Prostate gland (tissue), 2 donors: ENCODE measurements around the gene NTNG1. TPM values are rescaled to one million over a fixed set of nuclear protein-coding genes. Genes with fewer than 3 reads are reported as not detected.

Experiments used
- DNase-seq: peaks from one replicate; pipeline ENCODE4 v3.0.0-alpha.2; 2019; ENCODE audit warnings: low spot score
- H3K27ac ChIP-seq, 2 donors: fragments of 200-600 bp; sonication (generic); 2 replicates each; pipeline ENCODE4 v1.5.1; 2017 to 2019
- H3K27me3 ChIP-seq: fragments of 200-600 bp; sonication (generic); replicated peaks from 2 replicates; pipeline ENCODE4 v1.5.1; 2019; ENCODE audit not compliant: insufficient read depth
- H3K36me3 ChIP-seq, 2 donors: fragments of 200-600 bp; sonication (generic); 1 replicate in 1 of 2; 2 replicates in 1 of 2; pipeline versions ENCODE4 v1.5.1 to v1.8.1; 2017 to 2019
- H3K4me1 ChIP-seq: fragments of 200-600 bp; sonication (generic); replicated peaks from 2 replicates; pipeline ENCODE4 v1.5.1; 2019
- H3K4me3 ChIP-seq, 2 donors: fragments of 200-600 bp; sonication (generic); 2 replicates each; pipeline ENCODE4 v1.5.1; 2017 to 2019
- H3K9me3 ChIP-seq: fragments of 200-600 bp; sonication (generic); 2 replicates; pipeline ENCODE4 v1.5.1; 2017
- CTCF ChIP-seq, 4 experiments: fragments of 200-600 bp in 2 of 4; fragments of 450-650 bp in 2 of 4; sonication (generic) in 2 of 4; IDR thresholded peaks; 1 replicate in 3 of 4; 2 replicates in 1 of 4; pipeline ENCODE4 v1.5.1; 2016 to 2019; ENCODE audit warnings: antibody characterized with exemption in 4 of 4, mild to moderate bottlenecking in 2 of 4, moderate library complexity in 2 of 4
- POLR2A ChIP-seq: fragments of 450-650 bp; IDR thresholded peaks from one replicate; pipeline ENCODE4 v1.6.1; 2016; ENCODE audit warnings: antibody characterized with exemption, mild to moderate bottlenecking
- POLR2AphosphoS5 ChIP-seq: sonication (generic); formaldehyde crosslinking; IDR thresholded peaks from one replicate; pipeline ENCODE4 v1.6.1; 2017; ENCODE audit warnings: antibody characterized with exemption
- WGBS: methylation state at CpG from one replicate; pipeline ENCODE4 v1.1.5; 2018; 5-methylcytosine and 5-hydroxymethylcytosine counted together
- intact Hi-C: fragments of 100-400 bp; cut with DNase I; formaldehyde crosslinking; loops from one replicate; pipeline ENCODE4 v1.14.2; 2022
- total RNA-seq, 2 donors: library from RNA; depleted of rRNA; stranded (reverse); fragments of >200 nt; gene quantifications; one replicate each; pipeline ENCODE4 v1.1.0, GENCODE V29; 2016

The NTNG1 gene
- total RNA-seq, 2 donors from 2014 or later = 2.6 to 5.1 TPM

GRCh38 chr1:107457989-107458388 is 317.1 kb downstream of the NTNG1 start:
- intact Hi-C loops = no loop called here
- Histone ChIP-seq H3K27me3 (no peaks in the 10 kb centered on the region), H3K4me3 (no peak overlapping the region), H3K27ac (no peak overlapping the region), H3K36me3 (no peaks in the 10 kb centered on the region), H3K9me3 (no peaks in the 10 kb centered on the region), H3K4me1 (no peaks in the 10 kb centered on the region)
- TF ChIP-seq POLR2AphosphoS5 (no peak), POLR2A (no peak), CTCF (IDR thresholded peaks at IDR 0.05) (no peak)
- no peak for DNase-seq
- 70% methylated on average over 3 of the region's 3 CpGs for WGBS

GRCh38 chr1:107459204-107459904 is 318.5 kb downstream of the NTNG1 start:
- intact Hi-C loops = no loop called here
- Histone ChIP-seq H3K27me3 (no peaks in the 10 kb centered on the region), H3K4me1 (no peaks in the 10 kb centered on the region), H3K9me3 (no peaks in the 10 kb centered on the region), H3K27ac (no peak overlapping the region), H3K36me3 (no peaks in the 10 kb centered on the region), H3K4me3 (no peak overlapping the region)
- DNase-seq = no peak
- TF ChIP-seq POLR2A (no peak), CTCF (IDR thresholded peaks at IDR 0.05) (no peak), POLR2AphosphoS5 (no peak)
- WGBS = 66% methylated on average over 4 of the region's 4 CpGs

GRCh38 chr1:107460035-107460434 is 319.2 kb downstream of the NTNG1 start:
- H3K36me3 ChIP-seq = no peaks in the 10 kb centered on the region
- H3K27me3 ChIP-seq = no peaks in the 10 kb centered on the region
- H3K4me1 ChIP-seq = no peaks in the 10 kb centered on the region
- TF ChIP-seq POLR2AphosphoS5 = no peak
- no peak for TF ChIP-seq CTCF (IDR thresholded peaks at IDR 0.05)
- no peak for TF ChIP-seq POLR2A
- 93% methylated on average over 8 of the region's 8 CpGs for WGBS
- intact Hi-C loops = no loop called here
- no peak overlapping the region for H3K4me3 ChIP-seq
- no peak overlapping the region for H3K27ac ChIP-seq
- no peaks in the 10 kb centered on the region for H3K9me3 ChIP-seq
- no peak for DNase-seq

GRCh38 chr1:107464827-107465226 is 324.0 kb downstream of the NTNG1 start:
- Histone ChIP-seq H3K27ac (no peak overlapping the region), H3K36me3 (no peaks in the 10 kb centered on the region), H3K9me3 (no peaks in the 10 kb centered on the region), H3K27me3 (no peaks in the 10 kb centered on the region), H3K4me1 (no peaks in the 10 kb centered on the region), H3K4me3 (no peak overlapping the region)
- 79% methylated on average over 4 of the region's 4 CpGs for WGBS
- intact Hi-C loops = no loop called here
- TF ChIP-seq POLR2AphosphoS5 (no peak), CTCF (IDR thresholded peaks at IDR 0.05) (no peak), POLR2A (no peak)
- no peak for DNase-seq

- no peaks in the 10 kb centered on the region for H3K36me3 ChIP-seq
- H3K4me1 ChIP-seq = no peaks in the 10 kb centered on the region
- TF ChIP-seq POLR2AphosphoS5 = no peak
- no peak for TF ChIP-seq POLR2A
- no peak for TF ChIP-seq CTCF (IDR thresholded peaks at IDR 0.05)
- DNase-seq = no peak
- no peak overlapping the region for H3K27ac ChIP-seq
- no peak overlapping the region for H3K4me3 ChIP-seq
- intact Hi-C loops = no loop called here
- WGBS = 96% methylated on average over 1 of the region's 1 CpG
- no peaks in the 10 kb centered on the region for H3K9me3 ChIP-seq
- no peaks in the 10 kb centered on the region for H3K27me3 ChIP-seq
These were observed 326.4 kb downstream of the NTNG1 start for GRCh38 chr1:107467286-107467685.
